Measurements from ENCODE around the gene CRYBG2. TPM values are rescaled to one million over a fixed set of nuclear protein-coding genes. Genes with fewer than 3 reads are reported as not detected.

The CRYBG2 gene
- total RNA-seq, 1 donor from 2014 or later: 0.18 TPM

- ATAC-seq (no peak), DNase-seq (ENCODE audit: low spot score) (no peak)
These were observed 71.5 kb downstream of the CRYBG2 start for GRCh38 chr1:26282401-26282918.

GRCh38 chr1:26281971-26282370, 72.0 kb downstream of the CRYBG2 start:
- DNase-seq (ENCODE audit: low spot score): no peak
- ATAC-seq: no peak

- DNase-seq (ENCODE audit: low spot score) (no peak), ATAC-seq (no peak)
These were observed 72.6 kb downstream of the CRYBG2 start for GRCh38 chr1:26281091-26281958.

DNA sequence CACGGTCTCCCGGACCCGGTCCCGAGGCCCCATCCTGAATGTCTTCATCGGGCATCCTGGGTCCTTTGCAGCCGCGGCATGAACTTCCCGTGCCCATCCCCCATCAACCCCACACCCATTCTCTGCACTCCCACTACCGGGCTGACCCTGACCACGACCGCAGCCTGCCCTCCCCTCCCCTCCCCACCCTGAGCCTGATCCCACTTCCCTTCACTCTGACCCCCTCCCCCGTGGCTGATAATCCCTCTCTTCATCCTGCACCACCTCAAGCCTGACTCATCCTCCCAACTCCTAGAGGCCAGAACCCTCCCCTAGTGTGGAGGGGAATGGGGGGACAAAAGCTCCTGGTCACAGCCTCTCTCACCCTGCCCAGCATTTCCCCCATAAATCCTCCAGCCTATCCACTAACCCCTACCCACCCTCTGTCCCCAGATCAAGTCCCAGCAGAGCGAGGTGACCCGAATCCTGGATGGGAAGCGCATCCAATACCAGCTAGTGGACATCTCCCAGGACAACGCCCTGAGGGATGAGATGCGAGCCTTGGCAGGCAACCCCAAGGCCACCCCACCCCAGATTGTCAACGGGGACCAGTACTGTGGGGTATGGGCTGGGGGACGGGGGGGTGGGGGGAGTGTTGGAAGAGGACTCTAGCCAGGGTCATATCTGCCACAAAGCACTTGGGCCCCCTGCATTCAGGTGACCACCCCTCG, 73.4 kb downstream of the CRYBG2 start:
- ATAC-seq: peak; percentile 0
- DNase-seq (ENCODE audit: low spot score): no peak

DNA sequence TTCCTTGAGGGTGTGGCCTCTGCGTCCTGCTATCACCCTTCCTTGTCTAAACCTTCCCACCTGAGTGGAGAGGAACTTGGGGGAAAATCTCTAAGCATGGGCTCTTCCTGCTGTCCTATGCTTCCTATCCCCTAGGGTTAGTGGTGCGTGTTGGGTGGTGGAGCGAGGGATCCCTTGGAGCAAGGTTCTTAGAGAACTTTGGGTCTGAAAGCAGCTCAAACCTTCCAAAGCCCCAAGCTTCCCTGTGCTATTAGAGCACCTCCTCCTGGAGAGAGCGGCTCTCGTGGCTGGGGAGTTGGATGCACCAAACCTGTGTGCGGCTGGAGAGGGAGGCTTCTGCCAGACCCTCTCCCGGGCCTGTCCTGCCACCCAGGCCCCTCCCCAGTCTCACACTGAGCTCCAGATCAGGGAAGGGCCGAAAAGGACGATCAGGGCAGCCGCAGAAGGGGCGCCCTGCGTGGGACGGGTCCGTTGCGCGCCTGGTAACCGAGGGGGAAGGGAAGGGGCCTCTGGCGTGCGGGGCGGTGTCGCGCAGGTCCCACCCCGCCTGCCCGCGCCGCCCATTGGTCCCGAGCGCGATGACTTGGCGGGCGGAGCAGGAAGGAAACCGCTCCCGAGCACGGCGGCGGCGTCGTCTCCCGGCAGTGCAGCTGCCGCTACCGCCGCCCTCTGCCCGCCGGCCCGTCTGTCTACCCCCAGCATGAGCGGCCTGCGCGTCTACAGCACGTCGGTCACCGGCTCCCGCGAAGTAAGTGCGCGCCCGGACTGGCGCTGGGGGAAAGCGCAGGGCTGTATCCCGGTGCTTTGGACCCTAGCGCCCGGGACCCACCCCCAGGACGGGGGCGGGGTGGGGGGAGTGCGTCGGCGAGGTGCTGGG, 74.2 kb downstream of the CRYBG2 start, which contains the start of gene SH3BGRL3:
Gene SH3BGRL3, plus strand, starts transcription at position 631 of the 877 bp plus-strand sequence. Its CDS starts 70 bp downstream, at position 701.
- DNase-seq (ENCODE audit: low spot score) (peak; percentile 89), ATAC-seq (peak; percentile 84)

DNA sequence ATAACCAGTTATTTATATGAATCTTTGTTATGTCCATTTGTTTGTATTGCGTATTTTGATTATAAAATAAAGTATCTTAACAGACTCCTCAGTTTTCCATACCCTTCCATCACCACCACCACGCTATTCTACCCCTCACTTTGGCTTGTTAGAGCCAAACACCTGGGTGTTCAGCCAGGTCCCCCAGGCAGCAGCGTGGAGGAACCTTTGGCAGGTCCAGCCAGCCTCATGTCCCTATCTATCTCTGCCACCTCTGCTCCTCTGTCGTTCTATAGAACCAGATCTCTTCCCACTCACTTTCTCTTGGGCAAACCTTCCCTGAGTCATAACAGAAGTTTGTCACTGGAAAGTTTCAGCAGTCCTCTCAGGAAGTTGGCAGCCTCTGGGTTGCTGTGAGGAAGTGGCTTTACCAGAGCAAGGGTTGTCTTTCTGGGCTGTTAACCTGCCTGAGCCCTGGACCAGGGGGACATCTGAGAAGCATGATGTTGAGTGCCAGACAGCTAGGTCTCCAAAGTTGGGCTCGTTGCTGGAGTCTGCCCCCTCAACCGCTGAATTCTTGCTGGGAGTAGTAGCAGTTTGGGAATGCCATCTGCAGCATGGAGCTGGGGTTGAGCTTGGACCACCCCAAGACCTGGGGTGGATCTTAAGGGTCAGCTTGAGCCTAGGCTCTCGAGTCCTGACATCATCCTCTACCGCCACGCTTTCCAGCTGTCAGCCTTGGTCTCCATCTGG, 75.0 kb downstream of the CRYBG2 start:
- ATAC-seq: no peak
- no peak for DNase-seq (ENCODE audit: low spot score)

GRCh38 chr1:26278303-26278702, 75.6 kb downstream of the CRYBG2 start:
- DNase-seq (ENCODE audit: low spot score): no peak
- ATAC-seq: no peak

- DNase-seq (ENCODE audit: low spot score) (no peak), ATAC-seq (no peak)
These were observed 76.2 kb downstream of the CRYBG2 start for GRCh38 chr1:26277719-26278118.

GRCh38 chr1:26277261-26277661, 76.7 kb downstream of the CRYBG2 start:
- no peak for DNase-seq (ENCODE audit: low spot score)
- peak; percentile 55 for ATAC-seq

DNA sequence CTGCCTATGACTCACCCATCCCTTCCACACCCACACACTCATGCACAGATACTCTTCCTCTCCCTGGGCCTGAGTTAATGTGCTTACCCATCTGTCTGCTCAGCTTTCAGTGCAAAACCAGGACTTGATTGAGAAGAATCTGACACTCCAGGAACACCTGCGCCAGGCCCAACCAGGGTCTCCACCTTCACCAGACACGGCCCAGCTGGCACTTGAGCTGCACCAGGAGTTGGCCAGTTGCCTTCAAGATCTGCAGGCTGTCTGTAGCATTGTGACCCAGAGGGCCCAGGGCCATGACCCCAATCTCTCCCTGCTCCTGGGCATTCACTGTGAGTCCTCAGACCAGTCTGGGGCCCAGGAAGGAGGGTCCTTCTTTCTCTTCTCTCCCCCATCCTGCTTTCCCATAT, 77.5 kb downstream of the CRYBG2 start:
- no peak for ATAC-seq
- no peak for DNase-seq (ENCODE audit: low spot score)

DNA sequence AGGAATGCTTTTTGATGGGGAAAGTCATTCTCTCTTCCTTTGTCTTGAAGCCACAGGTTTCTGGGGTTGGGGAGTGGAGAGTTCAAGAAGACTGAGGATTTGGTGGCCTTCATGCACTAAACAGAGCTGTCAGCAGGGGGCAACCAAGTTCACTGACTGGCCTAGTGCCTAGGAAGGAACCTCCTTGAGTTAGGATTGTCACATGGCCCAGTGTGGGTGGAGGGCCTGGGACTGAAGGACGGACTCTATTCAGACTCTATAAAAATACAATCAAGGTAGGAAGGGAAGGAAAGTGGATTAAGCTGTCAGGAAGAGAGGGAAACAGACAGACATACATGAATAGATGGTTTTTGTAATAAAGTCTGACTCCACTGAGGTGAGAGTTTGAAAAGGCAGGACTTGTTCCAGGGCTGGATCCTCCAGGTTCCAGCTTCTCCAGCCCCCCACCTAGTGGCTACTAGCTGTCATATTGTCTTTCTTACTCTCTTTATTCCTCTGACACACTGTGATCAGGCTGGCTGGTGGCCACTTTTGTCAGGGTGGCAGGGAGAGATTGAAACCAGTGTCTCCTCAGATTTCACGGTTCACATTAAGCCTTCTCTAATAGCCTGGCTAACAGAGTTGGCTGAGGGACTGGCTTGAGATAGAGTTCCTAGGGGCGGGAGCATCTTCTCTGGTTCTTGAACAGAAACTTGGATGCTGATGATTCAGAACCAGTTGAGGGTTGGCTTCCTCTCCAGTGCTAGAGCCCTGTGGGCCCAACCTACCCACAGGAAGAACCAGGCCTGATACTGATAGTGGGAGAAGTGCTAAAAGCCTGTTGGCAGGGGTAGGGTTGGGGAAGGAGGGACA, 78.1 kb downstream of the CRYBG2 start:
- peak; percentile 81 for DNase-seq (ENCODE audit: low spot score)
- peak; percentile 66 for ATAC-seq

DNA sequence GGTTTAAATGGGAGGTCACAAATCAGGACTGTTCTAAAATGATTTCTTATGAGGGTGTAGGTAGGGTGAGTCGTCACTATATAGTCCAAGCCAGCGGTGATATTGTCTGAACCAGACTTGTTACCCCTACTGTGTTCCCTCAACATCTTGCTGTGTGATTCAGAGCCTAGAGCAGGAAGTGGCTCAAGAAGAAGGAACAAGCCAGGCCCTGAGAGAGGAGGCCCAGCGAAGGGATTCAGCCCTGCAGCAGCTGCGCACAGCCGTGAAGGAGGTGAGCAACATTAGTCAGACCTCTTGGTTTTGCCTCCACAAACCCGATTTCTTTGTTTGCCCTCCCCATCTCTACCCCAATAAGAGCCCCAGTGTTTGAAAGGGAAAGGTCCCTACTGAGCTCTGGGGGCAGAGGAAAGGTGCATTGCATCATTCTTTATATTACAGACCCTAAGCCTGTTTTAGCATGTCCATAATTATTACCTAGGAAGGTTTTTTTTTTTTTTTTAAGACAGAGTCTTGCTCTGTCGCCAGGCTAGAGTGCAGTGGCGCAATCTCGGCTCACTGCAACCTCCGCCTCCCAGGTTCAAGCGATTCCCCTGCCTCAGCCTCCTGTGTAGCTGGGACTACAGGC, 79.0 kb downstream of the CRYBG2 start:
- DNase-seq (ENCODE audit: low spot score) (no peak), ATAC-seq (no peak)

Other genes starting within 250 kb of the CRYBG2 start
- gene PDIK1L, start 242.3 kb downstream of the CRYBG2 start, total RNA-seq: 6.3 TPM
- 0.28 TPM for gene FAM110D, start 195.1 kb downstream of the CRYBG2 start, total RNA-seq
- gene C1orf232, start 185.2 kb downstream of the CRYBG2 start, total RNA-seq: not detected
- gene ZNF593, start 184.2 kb downstream of the CRYBG2 start, total RNA-seq: 23.7 TPM
- not detected for gene ZNF593OS, start 182.3 kb downstream of the CRYBG2 start, total RNA-seq
- gene CNKSR1, start 176.6 kb downstream of the CRYBG2 start, total RNA-seq: 0.63 TPM
- gene CATSPER4, start 163.5 kb downstream of the CRYBG2 start, total RNA-seq: not detected
- gene CEP85, start 119.9 kb downstream of the CRYBG2 start, total RNA-seq: 5.5 TPM
- 31.5 TPM for gene SH3BGRL3, start 74.0 kb downstream of the CRYBG2 start, total RNA-seq
- 7.8 TPM for gene UBXN11, start 47.5 kb downstream of the CRYBG2 start, total RNA-seq
- gene CD52, start 36.2 kb downstream of the CRYBG2 start, total RNA-seq: 3.0 TPM
- not detected for gene ZNF683, start 18.6 kb upstream of the CRYBG2 start, total RNA-seq
- 1.1 TPM for gene LIN28A, start 56.7 kb upstream of the CRYBG2 start, total RNA-seq
- gene DHDDS, start 78.2 kb upstream of the CRYBG2 start, total RNA-seq: 25.9 TPM
- gene HMGN2, start 118.3 kb upstream of the CRYBG2 start, total RNA-seq: 84.3 TPM
- 12.9 TPM for gene RPS6KA1, start 175.6 kb upstream of the CRYBG2 start, total RNA-seq